Raji (cell line): Measurements from ENCODE around the gene DDX11.

ENCODE experiments used
- POLR2A ChIP-seq: IDR thresholded peaks from 2 replicates; pipeline ENCODE4 v1.6.1; 2011; ENCODE audit warnings: low read depth, low read length, control low read depth; ENCODE audit not compliant: insufficient read depth

Gene DDX11

DNA sequence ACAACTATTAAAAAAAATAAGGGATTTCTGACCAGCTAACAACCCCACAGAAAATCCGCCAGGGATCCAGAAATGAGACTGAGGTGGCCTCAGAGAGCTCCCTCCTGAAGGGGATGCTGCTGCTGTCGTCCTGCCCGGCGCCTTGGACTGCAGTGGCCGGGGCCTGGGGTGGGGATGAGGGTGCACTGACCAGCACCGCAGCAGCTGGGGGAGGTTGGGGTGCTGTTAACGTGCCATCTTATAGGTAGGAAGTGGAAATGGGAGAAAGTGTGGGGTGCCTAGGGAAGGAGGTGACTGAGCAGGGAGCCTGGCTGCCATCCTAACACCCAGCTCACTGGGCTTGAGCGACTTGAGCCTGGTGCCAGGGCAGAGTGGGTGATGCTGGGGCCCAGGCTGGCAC is 32.0 kb downstream of the DDX11 start:
- no peak for TF ChIP-seq POLR2A

DNA sequence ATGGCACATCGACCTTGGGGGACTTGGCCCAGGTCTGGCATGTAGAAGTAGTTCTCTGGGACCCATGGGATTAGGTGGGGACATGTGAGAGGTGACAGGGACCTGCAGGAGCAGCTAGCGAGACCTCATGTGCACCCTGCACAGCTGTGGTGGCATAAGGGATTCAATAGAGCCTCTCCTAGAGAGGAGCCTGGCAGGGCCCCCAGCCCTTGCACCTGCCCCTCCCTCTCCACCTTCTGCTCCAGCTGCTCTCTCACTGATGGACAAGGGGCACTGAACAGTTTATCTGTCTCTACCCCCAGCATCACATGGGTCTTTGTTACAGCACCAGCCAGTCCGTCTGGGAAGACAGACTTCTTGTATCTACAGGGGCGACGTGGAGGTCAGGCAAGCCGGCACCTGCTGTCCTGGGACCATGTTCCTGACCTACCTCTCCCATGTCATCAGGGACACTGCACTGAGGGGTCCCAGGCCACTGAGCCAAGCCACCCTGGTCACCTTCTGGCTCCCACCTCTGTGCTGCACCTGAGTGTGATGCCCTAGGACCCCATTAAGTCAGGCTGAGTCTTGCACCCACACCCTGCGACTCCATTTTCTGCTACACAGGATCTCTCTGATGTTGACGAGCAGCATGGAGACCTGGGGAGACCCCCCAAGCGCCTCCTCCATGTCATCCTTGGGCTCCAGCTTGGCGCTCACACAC is 32.6 kb downstream of the DDX11 start:
- TF ChIP-seq POLR2A, result no peak

DNA sequence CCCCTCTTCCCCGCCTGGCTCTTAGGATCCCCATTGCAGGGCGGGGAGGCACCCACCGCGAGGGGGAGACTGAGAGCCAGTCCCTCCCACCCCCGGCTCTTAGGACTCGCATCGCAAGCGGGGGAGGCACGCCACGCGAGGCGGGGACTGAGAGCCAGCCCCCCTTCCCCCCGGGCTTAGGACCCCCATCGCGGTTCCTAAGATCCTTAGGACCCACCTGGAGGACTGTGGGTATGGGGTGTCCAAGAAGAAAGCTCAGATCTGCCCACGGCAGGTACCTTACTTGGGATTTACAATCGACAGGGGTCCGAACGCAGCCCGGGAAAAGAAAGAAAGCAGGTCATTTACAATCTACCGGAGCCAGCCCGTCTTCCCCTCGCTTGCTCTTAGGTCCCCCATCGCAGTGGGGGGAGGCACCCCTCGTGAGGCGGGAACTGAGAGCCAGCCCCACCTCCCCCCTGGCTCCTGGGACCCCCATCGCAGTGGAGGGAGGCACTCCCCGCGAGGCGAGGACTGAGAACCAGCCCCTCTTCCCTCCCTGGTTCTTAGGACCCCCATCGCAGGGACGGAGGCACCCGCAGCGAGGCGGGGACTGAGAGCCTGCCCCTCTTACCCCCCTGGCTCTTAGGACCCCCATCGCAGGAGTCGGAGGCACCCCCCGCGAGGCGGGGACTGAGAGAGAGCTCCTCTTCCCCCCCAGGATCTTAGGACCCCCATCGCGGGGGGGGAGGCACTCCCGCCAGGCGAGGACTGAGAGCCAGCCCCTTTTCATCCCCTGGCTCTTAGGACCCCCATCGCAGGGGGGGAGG is 43.7 kb downstream of the DDX11 start:
- TF ChIP-seq POLR2A, result no peak

DNA sequence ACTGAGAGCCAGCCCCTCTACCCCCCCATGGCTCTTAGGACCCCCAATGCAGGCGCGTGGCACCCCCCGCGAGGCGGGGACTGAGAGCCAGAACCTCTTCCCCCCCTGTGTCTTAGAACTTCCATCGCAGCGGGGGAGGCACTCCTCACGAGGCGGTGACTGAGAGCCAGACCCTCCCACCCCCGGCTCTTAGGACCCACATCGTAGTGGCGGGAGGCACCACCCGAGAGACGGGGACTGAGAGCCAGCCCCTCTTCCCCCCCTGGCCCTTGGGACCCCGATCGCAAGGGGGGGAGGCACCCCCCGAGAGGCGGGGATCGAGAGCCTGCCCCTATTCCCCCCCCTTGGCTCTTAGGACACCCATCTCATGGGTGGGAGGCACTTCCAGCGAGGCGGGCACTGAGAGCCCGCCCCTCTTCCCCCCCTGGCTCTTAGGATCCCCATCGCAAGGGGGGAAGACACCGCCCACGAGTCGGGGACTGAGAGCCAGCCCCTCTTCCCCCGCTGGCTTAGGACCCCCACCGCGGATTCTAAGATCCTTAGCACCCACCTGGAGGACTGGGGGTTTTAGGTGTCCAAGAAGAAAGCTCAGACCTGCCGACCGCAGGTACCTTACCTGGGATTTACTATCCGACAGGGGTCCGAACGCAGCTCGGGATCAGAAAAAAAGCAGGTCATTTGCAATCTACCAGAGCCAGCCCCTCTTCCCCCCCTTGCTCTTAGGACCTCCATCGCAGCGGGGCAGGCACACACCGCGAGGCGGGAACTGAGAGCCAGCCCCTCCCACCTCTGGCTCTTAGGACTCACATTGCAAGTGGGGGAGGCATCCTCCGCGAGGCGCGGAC is 44.9 kb downstream of the DDX11 start:
- TF ChIP-seq POLR2A, result no peak

DNA sequence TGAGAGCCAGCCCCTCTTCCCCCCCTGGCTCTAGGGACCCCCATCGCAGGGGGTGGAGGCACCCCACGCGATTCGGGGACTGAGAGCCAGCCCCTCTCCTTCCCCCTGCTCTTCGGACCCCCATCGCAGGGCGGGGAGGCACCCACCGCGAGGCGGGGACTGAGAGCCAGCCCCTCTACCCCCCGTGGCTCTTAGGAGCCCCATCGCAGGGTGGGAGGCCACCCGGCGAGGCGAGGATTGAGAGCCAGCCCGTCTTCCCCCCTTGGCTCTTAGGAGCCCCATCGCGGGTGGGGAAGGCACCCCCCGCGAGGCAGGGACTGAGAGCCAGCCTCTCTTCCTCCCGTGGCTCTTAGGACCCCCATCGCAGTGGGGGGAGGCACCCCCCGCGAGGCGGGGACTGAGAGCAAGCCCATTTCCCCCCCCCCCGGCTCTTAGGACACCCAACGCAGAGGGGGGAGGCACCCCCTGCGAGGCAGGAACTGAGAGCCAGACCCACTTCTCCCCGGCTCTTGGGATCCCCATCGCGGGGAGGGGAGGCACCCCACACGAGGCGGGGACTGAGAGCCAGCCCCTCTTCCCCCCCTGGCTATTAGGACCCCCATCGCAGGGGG is 45.6 kb downstream of the DDX11 start:
- TF ChIP-seq POLR2A, result no peak

DNA sequence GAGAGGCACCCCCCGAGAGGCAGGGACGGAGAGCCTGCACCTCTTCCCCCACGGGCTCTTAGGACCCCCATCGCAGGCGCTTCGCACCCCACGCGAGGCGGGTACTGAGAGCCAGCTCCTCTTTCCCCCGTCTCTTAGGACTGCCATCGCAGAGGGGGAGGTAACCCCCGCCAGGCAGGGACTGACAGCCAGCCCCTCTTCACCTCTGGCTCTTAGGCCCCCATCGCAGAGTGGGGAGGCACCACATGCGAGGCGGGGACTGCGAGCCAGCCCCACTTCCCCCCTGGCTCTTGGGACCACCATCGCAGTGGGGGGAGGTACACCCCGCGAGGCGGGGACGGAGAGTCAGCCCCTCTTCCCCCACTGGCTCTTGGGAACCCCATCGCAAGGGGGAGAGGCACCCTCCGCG is 46.1 kb downstream of the DDX11 start:
- TF ChIP-seq POLR2A, result no peak

DNA sequence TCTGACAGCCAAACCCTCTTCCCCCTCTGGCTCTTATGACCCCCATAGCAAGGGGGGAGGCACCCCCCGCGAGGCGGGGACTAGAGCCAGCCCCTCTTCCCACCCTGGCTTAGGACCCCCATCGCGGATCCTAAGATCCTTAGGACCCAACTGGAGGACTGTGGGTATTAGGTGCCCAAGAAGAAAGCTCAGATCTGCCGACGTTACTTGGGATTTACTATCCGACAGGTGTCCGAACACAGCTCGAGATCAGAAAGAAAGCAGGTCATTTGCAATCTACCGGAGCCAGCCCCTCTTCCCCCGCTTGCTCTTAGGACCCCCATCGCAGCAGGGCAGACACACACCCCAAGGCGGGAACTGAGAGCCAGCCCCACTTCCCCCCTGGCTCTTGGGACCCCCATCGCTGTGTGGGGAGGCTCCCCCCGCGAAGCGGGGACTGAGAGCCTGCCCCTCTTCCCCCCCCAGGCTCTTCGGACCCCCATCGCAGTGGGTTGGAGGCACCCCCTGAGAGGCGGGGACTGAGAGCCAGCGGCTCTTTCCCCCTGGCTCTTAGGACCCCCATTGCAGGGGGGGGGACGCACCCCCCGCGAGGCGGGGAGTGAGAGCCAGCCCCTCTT is 46.8 kb downstream of the DDX11 start:
- no peak for TF ChIP-seq POLR2A

DNA sequence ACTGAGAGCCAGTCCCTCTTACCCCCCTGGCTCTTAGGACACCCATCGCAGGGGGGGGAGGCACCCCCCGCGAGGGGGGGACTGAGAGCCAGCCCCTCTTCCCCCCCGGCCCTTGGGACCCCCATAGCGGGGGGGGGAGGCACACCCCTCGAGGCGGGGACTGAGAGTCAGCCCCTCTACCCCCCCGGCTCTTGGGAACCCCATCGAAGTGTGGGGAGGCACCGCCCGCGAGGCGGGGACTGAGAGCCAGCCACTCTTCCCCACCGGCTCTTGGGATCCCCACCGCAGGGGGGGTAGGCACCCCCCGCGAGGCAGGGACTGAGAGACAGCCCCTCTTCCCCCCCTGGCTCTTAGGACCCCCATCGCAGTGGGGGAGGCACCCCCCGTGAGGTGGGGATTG is 48.8 kb downstream of the DDX11 start:
- TF ChIP-seq POLR2A, result no peak
